NK-92 treated with Interleukin-12 subunit alpha and Interleukin-12 subunit beta, amount 100 ng/mL, for 24 hours (cell line): ENCODE measurements around the gene NDFIP1.

Source experiments
- DNase-seq: peaks from one replicate; lab custom pipeline; 2025; lab: John Stamatoyannopoulos, UW

NDFIP1 gene

GRCh38 chr5:142189813-142190212 lies 81.2 kb downstream of the NDFIP1 start:
- DNase-seq, result no peak

GRCh38 chr5:142191776-142192175 lies 83.2 kb downstream of the NDFIP1 start:
- no peak for DNase-seq

- no peak for DNase-seq
These were observed 83.9 kb downstream of the NDFIP1 start for GRCh38 chr5:142192286-142193113.

GRCh38 chr5:142193114-142193428 lies 84.5 kb downstream of the NDFIP1 start:
- no peak for DNase-seq

- no peak for DNase-seq
These were observed 88.5 kb downstream of the NDFIP1 start for GRCh38 chr5:142197098-142197497.

GRCh38 chr5:142197781-142198180 lies 89.2 kb downstream of the NDFIP1 start:
- no peak for DNase-seq

- DNase-seq, result no peak
These were observed 90.8 kb downstream of the NDFIP1 start for GRCh38 chr5:142199388-142199787.

GRCh38 chr5:142200387-142200786 lies 91.8 kb downstream of the NDFIP1 start:
- DNase-seq, result no peak

GRCh38 chr5:142201471-142201887 lies 92.9 kb downstream of the NDFIP1 start:
- DNase-seq, result no peak

GRCh38 chr5:142202282-142202681 lies 93.7 kb downstream of the NDFIP1 start:
- DNase-seq, result no peak
